Nephron progenitor cell (in vitro differentiated cells): Measurements from ENCODE around the gene AOC3.
A peak's percentile ranks its signal among the peaks of the same experiment; 100 is the strongest.
"Not testable (repeated sequence)": the region's sequence is repeated elsewhere in the genome, so short reads cannot be mapped to it uniquely, and the experiment has no call there.

Experiments used
- DNase-seq: peaks from one replicate; pipeline ENCODE4 v3.0.0; 2021
- H3K27ac Mint-ChIP-seq: 2 replicates; pipeline ENCODE4 v1.8.0; 2021; ENCODE audit warnings: mild to moderate bottlenecking, moderate library complexity, mixed read lengths
- H3K27me3 Mint-ChIP-seq: 2 replicates; pipeline ENCODE4 v1.8.0; 2021; ENCODE audit warnings: mild to moderate bottlenecking, low read depth, mixed read lengths; ENCODE audit not compliant: poor library complexity
- H3K36me3 Mint-ChIP-seq: 2 replicates; pipeline ENCODE4 v1.8.0; 2021; ENCODE audit warnings: low read depth, mixed read lengths
- H3K4me1 Mint-ChIP-seq: 2 replicates; pipeline ENCODE4 v1.8.0; 2021; ENCODE audit warnings: mixed read lengths
- H3K4me3 Mint-ChIP-seq: 2 replicates; pipeline ENCODE4 v1.8.0; 2021; ENCODE audit warnings: mild to moderate bottlenecking, moderate library complexity, mixed read lengths
- H3K9me3 Mint-ChIP-seq: 2 replicates; pipeline ENCODE4 v1.8.0; 2021; ENCODE audit warnings: mild to moderate bottlenecking, moderate library complexity, mixed read lengths
- CTCF ChIP-seq: fragments of 200-600 bp; sonication (generic); IDR thresholded peaks from 2 replicates; pipeline ENCODE4 v1.5.0; 2021; ENCODE audit warnings: antibody characterized with exemption

AOC3 gene

GRCh38 chr17:42845918-42846593 is 4.9 kb upstream of the AOC3 start:
- Mint-ChIP-seq H3K9me3 (no peaks in the 10 kb centered on the region), H3K36me3 (peaks cover 21% of the 10 kb centered on the region), H3K4me3 (no peak overlapping the region), H3K27ac (peak overlapping the region; percentile 77), H3K4me1 (peaks cover 20% of the 10 kb centered on the region), H3K27me3 (no peaks in the 10 kb centered on the region)
- no peak for TF ChIP-seq CTCF
- no peak for DNase-seq

GRCh38 chr17:42846594-42847280 is 4.3 kb upstream of the AOC3 start:
- no peak overlapping the region for H3K27ac Mint-ChIP-seq
- peaks cover 14% of the 10 kb centered on the region for H3K36me3 Mint-ChIP-seq
- no peak overlapping the region for H3K4me3 Mint-ChIP-seq
- no peak for TF ChIP-seq CTCF
- H3K9me3 Mint-ChIP-seq: no peaks in the 10 kb centered on the region
- no peak for DNase-seq
- H3K27me3 Mint-ChIP-seq: no peaks in the 10 kb centered on the region
- peaks cover 22% of the 10 kb centered on the region for H3K4me1 Mint-ChIP-seq

- H3K27me3 Mint-ChIP-seq: peaks cover 2% of the 10 kb centered on the region
- H3K4me3 Mint-ChIP-seq: no peak overlapping the region
- H3K27ac Mint-ChIP-seq: no peak overlapping the region
- no peak for TF ChIP-seq CTCF
- DNase-seq: no peak
- peaks cover 6% of the 10 kb centered on the region for H3K36me3 Mint-ChIP-seq
- peaks cover 22% of the 10 kb centered on the region for H3K4me1 Mint-ChIP-seq
- no peaks in the 10 kb centered on the region for H3K9me3 Mint-ChIP-seq
These were observed 2.9 kb upstream of the AOC3 start for GRCh38 chr17:42848093-42848492.

- no peak for TF ChIP-seq CTCF
- peaks cover 5% of the 10 kb centered on the region for H3K27me3 Mint-ChIP-seq
- H3K9me3 Mint-ChIP-seq: no peaks in the 10 kb centered on the region
- H3K4me3 Mint-ChIP-seq: no peak overlapping the region
- H3K27ac Mint-ChIP-seq: no peak overlapping the region
- H3K36me3 Mint-ChIP-seq: no peaks in the 10 kb centered on the region
- DNase-seq: no peak
- peaks cover 22% of the 10 kb centered on the region for H3K4me1 Mint-ChIP-seq
These were observed 2.0 kb upstream of the AOC3 start for GRCh38 chr17:42849031-42849430.

- no peak for TF ChIP-seq CTCF
- no peak for DNase-seq
- Mint-ChIP-seq H3K4me1 (peaks cover 22% of the 10 kb centered on the region), H3K36me3 (no peaks in the 10 kb centered on the region), H3K4me3 (no peak overlapping the region), H3K27ac (no peak overlapping the region), H3K9me3 (no peaks in the 10 kb centered on the region), H3K27me3 (peaks cover 5% of the 10 kb centered on the region)
These were observed 1.4 kb upstream of the AOC3 start for GRCh38 chr17:42849451-42850181.

- not testable (repeated sequence) for H3K36me3 Mint-ChIP-seq, H3K27me3 Mint-ChIP-seq, H3K4me3 Mint-ChIP-seq, DNase-seq, H3K9me3 Mint-ChIP-seq, H3K27ac Mint-ChIP-seq
- peaks cover 22% of the 10 kb centered on the region for H3K4me1 Mint-ChIP-seq
These were observed 607 bp downstream of the AOC3 start for GRCh38 chr17:42851371-42852240.
